Stimulated activated CD8-positive, alpha-beta memory T cell treated with anti-CD3 and anti-CD28 coated beads, Interleukin-12 subunit alpha, Interleukin-12 subunit beta, amount 100 ng/mL, for 1 hour (primary cell): ENCODE data around the gene EXOSC2.

ENCODE experiments used
- DNase-seq: peaks from one replicate; pipeline ENCODE4 v3.0.0-alpha.2; 2020; ENCODE audit warnings: low read depth

EXOSC2 gene

DNA sequence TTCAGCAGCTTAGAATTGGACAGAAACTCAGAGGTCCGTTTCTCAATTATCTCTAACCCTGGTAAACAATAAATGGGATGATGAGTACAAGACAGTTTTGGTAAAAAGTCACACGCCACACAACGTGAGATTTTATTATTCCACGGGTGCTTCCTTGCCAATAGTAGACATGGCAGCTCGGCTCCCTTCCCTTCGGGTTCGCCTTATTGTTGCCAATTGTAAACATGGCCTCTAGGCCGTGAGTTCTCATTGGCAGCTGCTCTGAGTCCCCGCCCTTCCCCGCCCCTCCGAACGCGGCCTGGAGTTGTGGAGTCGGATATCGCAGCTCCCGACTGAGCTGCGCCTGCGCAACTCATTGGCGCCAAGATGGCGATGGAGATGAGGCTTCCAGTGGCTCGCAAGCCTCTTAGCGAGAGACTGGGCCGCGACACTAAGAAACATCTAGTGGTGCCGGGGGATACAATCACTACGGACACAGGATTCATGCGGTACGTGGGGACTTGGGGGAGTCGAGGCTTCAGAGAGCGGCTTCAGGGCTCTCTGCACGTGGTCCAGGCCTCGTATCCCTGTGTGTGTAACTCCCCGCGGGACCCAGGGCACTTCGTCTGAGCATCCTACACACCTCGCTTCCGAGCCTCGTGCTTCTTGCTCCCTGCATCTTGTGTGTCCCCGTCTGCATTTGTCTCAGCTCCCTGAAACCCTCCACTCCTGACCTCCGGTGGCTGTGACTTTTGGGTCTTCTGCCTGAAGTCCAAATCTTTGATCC is at the start of gene EXOSC2:
TSS of gene EXOSC2 (plus strand) at position 355 of the 766 bp plus-strand sequence. CDS start at position 367, 12 bp downstream.
- peak; percentile 95 for DNase-seq

DNA sequence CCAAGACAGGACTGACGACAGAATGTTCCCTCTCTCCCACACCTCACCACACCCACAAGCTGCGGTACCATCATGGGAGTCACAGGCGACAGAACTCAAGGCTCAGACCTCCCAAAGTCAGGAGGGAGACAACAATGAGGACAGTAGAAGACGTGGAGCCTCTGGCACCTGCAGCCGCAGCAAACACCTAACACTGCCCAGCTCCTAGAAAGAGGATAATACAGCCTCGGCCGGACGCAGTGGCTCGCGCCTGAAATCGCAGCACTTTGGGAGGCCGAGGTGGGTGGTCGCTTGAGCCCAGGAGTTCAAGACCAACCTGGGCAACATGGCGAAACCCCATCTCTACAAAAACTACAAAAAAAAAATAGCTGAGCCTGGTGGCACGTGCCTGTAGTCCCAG is 42.4 kb upstream of the EXOSC2 start:
- DNase-seq, result no peak

DNA sequence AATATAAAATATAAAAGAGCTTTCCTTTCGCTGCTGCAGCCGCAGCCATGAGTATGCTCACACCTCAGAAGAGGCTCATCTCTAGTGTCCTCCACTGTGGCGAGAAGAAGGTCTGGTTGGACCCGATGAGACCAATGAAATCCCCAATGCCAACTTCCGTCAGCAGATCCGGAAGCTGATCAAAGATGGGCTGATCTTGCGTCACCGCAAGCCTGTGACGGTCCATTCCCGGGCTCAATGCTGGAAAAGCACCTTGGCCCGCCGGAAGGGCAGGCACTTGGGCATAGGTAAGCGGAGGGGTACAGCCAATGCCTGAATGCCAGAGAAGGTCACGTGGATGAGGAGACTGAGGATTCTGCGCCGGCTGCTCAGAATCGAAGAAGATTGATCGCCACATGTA is 41.8 kb upstream of the EXOSC2 start:
- DNase-seq, result no peak

GRCh38 chr9:130654879-130655278 is 38.7 kb upstream of the EXOSC2 start:
- DNase-seq, result no peak

DNA sequence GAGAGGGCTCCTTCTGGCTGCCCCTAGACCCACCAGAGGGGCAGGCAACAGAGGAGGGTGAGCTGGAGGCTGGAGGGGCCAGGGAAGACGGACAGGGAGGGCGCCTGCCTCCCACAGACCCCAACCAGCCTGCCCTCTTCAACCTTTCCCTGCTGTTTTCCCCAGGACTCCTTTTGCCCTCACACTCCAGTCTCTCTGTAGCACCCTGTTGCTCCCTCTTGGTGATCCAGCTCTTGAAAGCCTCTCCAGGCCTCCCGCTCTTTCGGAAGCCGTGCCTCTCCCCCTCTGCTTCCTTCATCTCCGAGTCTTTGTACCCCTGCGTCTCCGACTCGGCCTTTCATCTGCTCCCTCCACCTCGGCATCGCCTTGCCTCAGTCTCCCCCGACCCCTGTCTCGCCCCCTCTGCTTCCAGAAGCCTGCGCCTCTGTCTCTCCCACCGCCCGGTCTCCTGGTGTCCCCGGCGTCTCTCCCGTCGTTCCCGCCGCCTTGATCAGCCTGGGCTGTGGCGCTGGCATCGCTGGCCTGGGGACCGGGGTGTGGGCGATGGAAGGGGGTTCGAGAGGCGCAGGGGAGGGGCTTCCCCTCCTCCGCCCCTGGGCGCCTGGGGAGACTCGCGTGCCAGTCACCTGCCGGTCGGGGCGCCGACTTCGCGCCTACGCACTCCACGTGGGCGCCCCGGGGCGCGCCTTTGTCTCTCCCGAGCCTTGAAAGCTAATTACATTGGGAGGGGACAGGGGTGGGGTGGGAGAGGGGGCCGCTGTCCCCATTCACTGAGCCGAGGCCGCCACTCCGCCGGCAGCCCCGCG is 34.5 kb upstream of the EXOSC2 start:
- no peak for DNase-seq

GRCh38 chr9:130659699-130660248 is 33.8 kb upstream of the EXOSC2 start:
- DNase-seq, result no peak

DNA sequence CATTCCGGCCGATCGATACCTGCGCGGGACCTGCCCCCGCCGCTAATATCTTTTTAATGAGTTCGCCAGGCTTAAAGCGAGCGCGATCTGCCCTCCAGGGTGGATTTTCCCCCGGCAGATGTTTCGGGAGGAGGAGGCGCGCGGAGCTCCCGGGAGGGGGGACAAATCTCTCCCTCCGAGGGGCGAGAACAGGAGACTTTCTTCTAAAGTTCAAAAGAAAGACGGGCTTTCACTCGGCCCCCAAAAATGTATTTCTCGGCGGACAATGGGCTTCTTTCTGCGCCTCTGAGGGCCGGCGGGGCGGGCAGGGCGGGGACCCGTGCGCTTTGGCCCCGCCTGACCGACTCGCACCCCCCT is 33.3 kb upstream of the EXOSC2 start:
- no peak for DNase-seq

- DNase-seq, result no peak
These were observed 32.7 kb upstream of the EXOSC2 start for GRCh38 chr9:130660683-130661450.

GRCh38 chr9:130661451-130662098 is 32.0 kb upstream of the EXOSC2 start:
- DNase-seq, result no peak

GRCh38 chr9:130662099-130662969 is 31.2 kb upstream of the EXOSC2 start:
- DNase-seq, result no peak

GRCh38 chr9:130662970-130663257 is 30.7 kb upstream of the EXOSC2 start:
- no peak for DNase-seq

- DNase-seq, result no peak
These were observed 30.2 kb upstream of the EXOSC2 start for GRCh38 chr9:130663258-130663976.

- no peak for DNase-seq
These were observed 29.7 kb upstream of the EXOSC2 start for GRCh38 chr9:130663977-130664250.

GRCh38 chr9:130664251-130665028 is 29.1 kb upstream of the EXOSC2 start, which contains the start of gene PRDM12:
TSS of gene PRDM12 (plus strand) at chr9:130664594. CDS start at chr9:130664654, 60 bp downstream.
- DNase-seq, result no peak

GRCh38 chr9:130665029-130665430 is 28.6 kb upstream of the EXOSC2 start:
- no peak for DNase-seq

- DNase-seq, result no peak
These were observed 27.9 kb upstream of the EXOSC2 start for GRCh38 chr9:130665431-130666392.

DNA sequence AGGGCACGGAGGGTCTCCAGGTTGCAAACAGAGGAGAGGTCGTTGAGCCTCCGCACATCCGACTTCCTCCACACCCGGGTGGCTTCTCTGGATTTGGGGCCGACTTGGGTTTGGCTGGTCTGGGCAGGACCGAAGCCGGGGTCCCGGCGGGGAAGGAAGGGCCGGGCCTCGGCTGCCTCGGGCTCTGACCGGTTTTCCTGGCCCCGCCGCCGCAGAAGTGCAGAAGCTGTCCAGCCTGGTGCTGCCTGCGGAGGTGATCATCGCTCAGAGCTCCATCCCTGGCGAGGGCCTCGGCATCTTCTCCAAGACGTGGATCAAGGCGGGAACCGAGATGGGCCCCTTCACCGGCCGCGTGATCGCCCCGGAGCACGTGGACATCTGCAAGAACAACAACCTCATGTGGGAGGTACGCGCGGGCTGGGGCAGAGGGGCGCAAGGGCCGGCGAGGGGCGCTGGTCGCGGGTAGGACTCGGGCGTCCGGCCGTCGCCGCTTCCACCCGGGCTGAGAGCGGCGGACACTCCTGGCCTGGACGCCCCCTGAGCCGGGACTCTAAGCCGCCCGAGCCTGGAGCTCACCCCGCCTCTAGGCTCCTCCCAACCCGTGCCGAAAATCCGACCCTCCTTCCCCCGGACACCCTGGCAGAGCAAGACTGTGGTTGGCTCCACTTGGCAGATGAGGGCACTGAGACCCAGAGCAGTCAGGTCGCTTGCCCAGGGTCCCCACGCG is 27.0 kb upstream of the EXOSC2 start:
- DNase-seq, result no peak

DNA sequence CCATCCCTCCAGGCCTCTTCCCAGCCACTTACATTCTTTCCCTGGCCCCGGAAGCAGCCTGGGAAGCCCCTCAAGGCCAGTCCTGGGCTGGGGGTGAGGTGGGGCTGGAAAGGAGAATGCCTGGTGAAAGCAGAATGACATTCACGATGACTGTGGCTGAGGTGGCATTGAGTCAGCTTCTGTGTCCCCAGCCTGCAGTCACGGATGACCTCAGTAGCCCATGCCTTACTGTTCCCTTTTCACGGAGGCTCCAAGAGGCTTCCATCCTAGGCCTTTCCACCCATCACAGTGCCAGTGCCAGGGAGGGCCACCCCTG is 26.5 kb upstream of the EXOSC2 start:
- DNase-seq, result no peak
